ENCODE results near the gene ACVR1C. TPM values are rescaled to one million over a fixed set of nuclear protein-coding genes. Genes with fewer than 3 reads are reported as not detected.

ACVR1C gene
- total and polyA plus RNA-seq, 2 of the 8 experiments (the other 6 are each of a cell fraction or from before 2014, with no cell fraction given) = 0.21 to 0.52 TPM

- TF ChIP-seq CHD7 (IDR thresholded peaks at IDR 0.05; ENCODE audit: insufficient replicate concordance, low read length) (no peak), EGR1 (IDR thresholded peaks at IDR 0.05; ENCODE audit: borderline replicate concordance, low read depth, low read length) (no peak), USF2 (IDR thresholded peaks at IDR 0.05; ENCODE audit: low read length) (no peak), SIRT6 (IDR thresholded peaks at IDR 0.05; ENCODE audit: low read length) (no peak), KDM4A (IDR thresholded peaks at IDR 0.05; ENCODE audit: low read depth, low read length, severe bottlenecking) (no peak), BCL11A (IDR thresholded peaks at IDR 0.05; ENCODE audit: low read depth in 2 of 2, low read length in 2 of 2) (no peak), CREB1 (IDR thresholded peaks at IDR 0.05) (no peak), SP1 (IDR thresholded peaks at IDR 0.05; ENCODE audit: low read depth, low read length) (no peak), CBX5 (IDR thresholded peaks at IDR 0.05; ENCODE audit: low read depth, low read length) (no peak)
These were observed 149.3 kb downstream of the ACVR1C start (continued) for GRCh38 chr2:157479081-157480027.

Measured in H1 (cell line).